Activated CD4-positive, alpha-beta T cell treated with anti-CD3 and anti-CD28 coated beads, Interleukin-10, Interleukin-2, amounts not matched to agents 100 ng/mL and 50 ng/mL, durations not matched to agents 16 hours and 8 hours (primary cell): Measurements from ENCODE around the gene STIM1.
A peak's percentile ranks its signal among the peaks of the same experiment; 100 is the strongest.

Experiments
- DNase-seq: peaks from one replicate; pipeline ENCODE4 v3.0.0-alpha.2; 2020

Gene STIM1

GRCh38 chr11:3831378-3832239 is 23.9 kb upstream of the STIM1 start:
- DNase-seq = no peak

GRCh38 chr11:3832816-3833215 is 22.6 kb upstream of the STIM1 start:
- DNase-seq = no peak

GRCh38 chr11:3833449-3833848 is 22.0 kb upstream of the STIM1 start:
- no peak for DNase-seq

- no peak for DNase-seq
Measured at GRCh38 chr11:3834349-3834663, 21.2 kb upstream of the STIM1 start.

GRCh38 chr11:3834664-3835461 is 20.6 kb upstream of the STIM1 start:
- DNase-seq = peak; percentile 48

GRCh38 chr11:3835751-3836150 is 19.7 kb upstream of the STIM1 start:
- no peak for DNase-seq

GRCh38 chr11:3836903-3837302 is 18.6 kb upstream of the STIM1 start:
- DNase-seq = peak; percentile 75

GRCh38 chr11:3837793-3838192 is 17.7 kb upstream of the STIM1 start:
- no peak for DNase-seq

- no peak for DNase-seq
Measured at GRCh38 chr11:3838504-3838903, 17.0 kb upstream of the STIM1 start.

- DNase-seq = peak; percentile 46
Measured at GRCh38 chr11:3840004-3840869, 15.2 kb upstream of the STIM1 start.

- no peak for DNase-seq
Measured at GRCh38 chr11:3840870-3841425, 14.5 kb upstream of the STIM1 start, which contains the start of gene RHOG. RHOG (minus strand) TSS chr11:3840959; CDS start chr11:3828138, 12,821 bp downstream.

- peak; percentile 94 for DNase-seq
Measured at GRCh38 chr11:3841426-3842350, 13.8 kb upstream of the STIM1 start.

- no peak for DNase-seq
Measured at GRCh38 chr11:3843326-3843725, 12.1 kb upstream of the STIM1 start.

- no peak for DNase-seq
Measured at GRCh38 chr11:3845246-3845645, 10.2 kb upstream of the STIM1 start.

GRCh38 chr11:3845670-3846069 is 9.8 kb upstream of the STIM1 start:
- no peak for DNase-seq

- peak; percentile 61 for DNase-seq
Measured at GRCh38 chr11:3849297-3849874, 6.1 kb upstream of the STIM1 start.

- DNase-seq = no peak
Measured at GRCh38 chr11:3853545-3853842, 2.0 kb upstream of the STIM1 start.

GRCh38 chr11:3853899-3854659 is 1.4 kb upstream of the STIM1 start:
- peak; percentile 86 for DNase-seq

GRCh38 chr11:3854660-3854976 is 846 bp upstream of the STIM1 start:
- no peak for DNase-seq

GRCh38 chr11:3855808-3856491 is 486 bp downstream of the STIM1 start:
- DNase-seq = peak; percentile 62
